Activated T-cell treated with anti-CD3 and anti-CD28 coated beads for 1 hour (primary cell): ENCODE results near the gene MYO5B.

Experiments
- DNase-seq: peaks from one replicate; pipeline ENCODE4 v3.0.0-alpha.2; 2020; ENCODE audit warnings: low read depth

The MYO5B gene

GRCh38 chr18:50144540-50144939 is 50.4 kb downstream of the MYO5B start:
- no peak for DNase-seq

DNA sequence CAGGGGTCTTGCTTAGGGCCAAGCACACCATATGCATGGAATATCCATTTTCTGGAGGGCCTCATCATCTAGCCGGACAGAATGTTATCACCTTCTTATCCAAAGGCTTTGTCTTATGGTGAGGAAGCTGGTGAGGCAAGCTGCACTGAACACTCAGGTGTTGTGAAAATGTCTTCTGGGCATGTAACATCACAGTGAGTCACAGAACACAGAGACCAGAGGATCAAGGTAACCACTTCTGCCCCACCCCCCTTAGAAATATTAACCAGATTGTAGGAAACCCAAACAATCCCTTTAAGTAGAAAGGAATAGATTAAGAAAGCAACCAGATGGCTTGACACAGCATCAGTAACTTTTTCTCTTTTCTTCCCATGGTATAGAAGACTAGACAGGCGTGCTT is 51.1 kb downstream of the MYO5B start:
- DNase-seq, result no peak

GRCh38 chr18:50143294-50143693 is 51.7 kb downstream of the MYO5B start:
- no peak for DNase-seq

DNA sequence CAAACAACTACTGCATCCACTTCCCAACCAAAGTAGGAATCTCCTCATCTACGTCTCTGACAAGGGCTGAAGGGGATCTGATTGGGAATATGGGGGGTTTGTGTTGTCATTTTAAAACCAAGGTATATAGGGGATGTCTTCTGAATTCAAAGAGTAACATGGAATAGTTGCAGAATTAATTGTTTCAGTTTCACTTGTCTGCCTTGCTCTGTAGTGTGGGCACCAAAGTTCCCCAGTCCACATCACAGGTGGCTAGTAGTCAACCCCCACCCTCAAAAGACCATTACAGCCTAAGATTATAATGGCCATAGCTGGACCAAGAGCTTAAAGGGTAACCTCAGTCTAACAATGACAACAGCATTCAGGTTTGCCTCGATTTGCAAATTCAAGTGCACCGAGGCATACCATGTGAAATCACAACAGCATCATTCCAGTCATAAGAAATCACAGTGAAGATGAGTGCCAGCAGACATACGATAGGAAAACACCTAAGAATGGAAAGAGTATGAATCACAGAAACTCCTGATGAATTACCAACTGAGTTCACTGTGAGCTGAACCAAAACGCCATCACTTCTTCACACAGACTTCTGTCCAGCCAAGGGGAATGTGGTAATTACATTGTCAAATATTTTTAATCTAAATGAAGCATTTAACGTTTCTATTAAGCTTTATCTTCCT is 52.4 kb downstream of the MYO5B start:
- no peak for DNase-seq

GRCh38 chr18:50138181-50139064 is 56.5 kb downstream of the MYO5B start:
- DNase-seq, result no peak

- DNase-seq, result no peak
Observed at GRCh38 chr18:50135903-50136302, 59.0 kb downstream of the MYO5B start.

- DNase-seq, result no peak
Observed at GRCh38 chr18:50133526-50133925, 61.4 kb downstream of the MYO5B start.

DNA sequence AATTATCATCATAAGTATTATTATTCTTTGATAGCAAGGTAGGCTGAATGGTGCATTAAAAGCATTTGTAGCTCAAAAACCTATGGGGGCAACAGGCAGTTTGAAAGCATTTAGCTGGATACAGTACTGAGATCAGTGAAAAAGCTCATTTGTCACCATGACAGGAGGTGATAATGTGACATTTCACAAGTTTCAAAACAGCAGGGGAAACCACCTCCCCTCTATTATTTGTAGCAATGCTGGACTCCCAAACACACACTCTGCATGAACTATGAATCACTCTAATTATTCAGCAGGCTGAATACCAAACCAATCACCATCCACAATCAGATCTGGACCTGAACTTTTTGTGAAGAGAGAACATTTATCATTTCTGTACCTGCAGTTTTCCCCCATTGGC is 63.4 kb downstream of the MYO5B start:
- no peak for DNase-seq

DNA sequence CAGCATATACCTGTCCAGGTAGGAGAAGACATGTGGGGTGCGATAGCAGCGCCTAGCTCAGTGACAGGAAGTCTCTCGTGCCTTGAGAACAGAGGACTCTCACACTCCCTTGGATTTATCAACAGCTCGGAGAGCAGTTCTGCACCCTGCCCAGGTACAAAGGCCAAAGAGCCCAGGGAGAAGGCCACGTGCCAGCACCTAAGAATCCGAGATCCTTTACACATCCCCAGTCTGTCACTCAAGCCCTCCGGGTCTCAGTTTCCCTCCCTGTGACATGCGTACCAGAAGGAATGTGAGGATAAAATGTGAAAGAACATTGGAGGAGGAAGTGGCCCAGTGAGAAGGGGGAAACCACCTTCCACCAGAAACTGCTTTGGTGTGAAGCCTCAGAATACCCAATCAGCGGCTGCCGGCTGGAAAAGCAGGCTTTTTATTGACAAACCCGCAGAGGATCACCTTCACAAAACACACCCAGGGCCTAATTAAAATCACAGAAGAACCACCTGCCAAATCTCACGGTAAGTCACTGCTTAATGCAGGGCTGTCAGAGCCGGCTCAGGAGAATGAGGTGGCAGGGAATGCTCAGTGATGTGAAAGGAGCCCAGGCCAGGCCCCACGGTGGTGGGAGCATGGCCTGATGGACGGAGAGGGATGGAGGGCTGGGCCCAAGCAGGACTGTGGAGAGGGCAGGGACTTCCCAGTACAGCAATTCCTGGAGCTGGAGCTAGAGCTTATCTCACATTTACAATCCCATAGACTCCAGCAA is 66.3 kb downstream of the MYO5B start:
- DNase-seq, result no peak

GRCh38 chr18:50127516-50128210 is 67.3 kb downstream of the MYO5B start:
- no peak for DNase-seq

DNA sequence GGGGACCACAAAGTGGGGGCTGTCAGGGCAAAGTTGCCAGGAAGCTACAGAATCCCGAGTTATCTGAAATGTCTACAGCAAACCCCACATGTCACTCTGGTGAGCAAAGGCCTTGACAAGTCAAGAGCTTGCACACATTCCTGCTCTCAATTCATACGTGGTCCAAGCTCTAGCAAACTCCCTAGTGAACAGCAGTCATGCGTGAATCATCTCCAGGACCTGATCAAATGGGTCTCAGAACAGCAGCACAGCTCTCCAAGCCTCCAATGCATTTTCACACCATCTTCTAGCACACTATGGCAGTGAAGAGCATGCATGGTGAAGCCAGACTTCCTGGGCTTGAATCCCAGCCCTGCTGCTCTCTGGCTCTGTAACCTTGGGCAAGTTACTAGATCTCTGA is 68.5 kb downstream of the MYO5B start:
- no peak for DNase-seq

DNA sequence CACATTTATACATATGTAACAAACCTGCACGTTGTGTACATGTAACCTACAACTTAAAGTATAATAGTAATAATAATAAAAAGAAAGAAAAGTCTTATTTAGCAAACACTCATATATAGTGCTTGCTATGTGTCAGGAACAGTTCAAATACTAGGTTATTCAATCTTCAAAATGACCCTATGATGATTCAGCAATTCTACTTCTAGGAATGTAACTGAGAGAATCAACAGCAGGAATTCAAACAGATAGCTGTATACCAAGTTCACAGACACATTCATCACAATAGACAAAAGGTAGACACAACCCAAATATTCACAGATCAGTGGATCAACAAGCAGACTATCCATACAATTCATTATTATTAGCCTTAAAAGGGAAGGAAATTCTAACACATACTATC is 69.5 kb downstream of the MYO5B start:
- no peak for DNase-seq

DNA sequence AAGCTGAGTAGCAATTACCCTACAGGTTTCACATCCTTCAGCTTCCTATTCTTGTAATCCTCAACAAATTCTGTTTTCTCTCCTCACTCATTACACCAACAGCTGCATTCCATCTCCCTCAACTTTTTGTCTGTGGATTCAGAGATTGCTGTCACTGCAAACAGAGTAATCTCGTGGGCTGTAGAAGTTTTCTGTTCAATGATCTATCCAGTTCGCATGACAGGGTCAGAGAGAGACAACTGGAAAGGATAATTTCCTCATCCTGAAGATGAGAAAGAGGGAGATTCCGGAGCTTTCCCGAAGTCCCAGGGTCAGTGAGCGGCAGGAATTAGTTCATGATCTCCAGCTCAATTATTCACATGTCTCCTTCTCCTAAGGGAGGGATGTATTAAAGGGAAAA is 75.7 kb downstream of the MYO5B start:
- DNase-seq, result no peak

DNA sequence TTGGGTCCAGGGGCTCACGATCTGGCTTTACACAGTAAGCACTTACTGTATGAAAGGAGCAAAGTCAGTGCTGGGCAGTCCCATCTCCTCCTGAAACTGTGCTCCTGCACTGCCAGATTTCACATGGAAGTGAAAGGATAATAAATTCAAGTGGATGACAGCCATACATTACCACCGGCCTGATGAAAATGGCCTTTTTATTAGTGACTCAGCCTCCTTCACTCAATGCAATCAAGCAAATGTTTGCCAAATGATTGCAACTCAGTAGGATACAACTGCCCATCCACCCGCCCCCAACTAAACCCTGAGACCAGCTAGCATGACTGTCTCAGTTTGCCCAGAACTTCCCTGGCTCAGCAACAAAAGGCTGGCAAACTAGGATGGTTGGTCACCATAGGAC is 77.1 kb downstream of the MYO5B start:
- no peak for DNase-seq

DNA sequence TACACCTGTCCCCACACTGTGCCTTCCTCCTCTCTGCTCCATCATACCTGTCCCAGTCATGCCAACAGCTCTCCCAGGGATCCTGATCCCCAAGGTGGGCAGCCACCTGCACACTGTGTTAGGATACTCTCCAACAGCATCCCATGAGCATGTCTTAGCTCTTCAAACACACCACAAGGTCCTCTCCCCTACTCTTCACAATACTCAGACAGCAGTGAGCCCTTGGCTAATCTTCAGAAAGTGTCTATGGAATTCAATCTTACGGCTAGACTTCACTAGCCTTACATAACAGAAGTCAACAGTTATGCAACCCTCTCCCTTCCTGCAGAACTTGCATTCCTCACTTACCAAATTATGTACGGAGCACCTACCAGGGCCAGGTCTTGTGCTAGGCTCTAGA is 79.9 kb downstream of the MYO5B start:
- DNase-seq, result no peak

DNA sequence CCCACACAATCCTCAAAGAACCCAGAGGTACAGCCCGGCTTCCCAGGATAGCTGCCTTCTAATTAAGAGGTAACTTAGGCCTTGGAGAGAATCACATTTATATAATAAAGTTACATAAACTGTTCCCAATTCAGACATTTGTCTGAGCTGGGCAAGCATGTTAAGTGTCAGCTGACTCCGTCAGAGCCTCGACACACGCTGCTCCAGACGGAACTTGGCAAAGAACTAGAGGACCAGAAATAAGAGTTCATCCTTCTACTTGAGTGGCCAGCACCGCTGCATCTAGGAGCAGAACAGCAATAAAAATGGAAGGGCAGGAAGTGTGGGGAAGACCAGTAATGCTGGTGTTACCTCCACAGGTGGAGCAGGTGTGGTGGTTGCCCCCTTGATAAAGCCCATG is 80.5 kb downstream of the MYO5B start:
- DNase-seq, result no peak

- DNase-seq, result no peak
Observed at GRCh38 chr18:50113726-50114125, 81.2 kb downstream of the MYO5B start.

DNA sequence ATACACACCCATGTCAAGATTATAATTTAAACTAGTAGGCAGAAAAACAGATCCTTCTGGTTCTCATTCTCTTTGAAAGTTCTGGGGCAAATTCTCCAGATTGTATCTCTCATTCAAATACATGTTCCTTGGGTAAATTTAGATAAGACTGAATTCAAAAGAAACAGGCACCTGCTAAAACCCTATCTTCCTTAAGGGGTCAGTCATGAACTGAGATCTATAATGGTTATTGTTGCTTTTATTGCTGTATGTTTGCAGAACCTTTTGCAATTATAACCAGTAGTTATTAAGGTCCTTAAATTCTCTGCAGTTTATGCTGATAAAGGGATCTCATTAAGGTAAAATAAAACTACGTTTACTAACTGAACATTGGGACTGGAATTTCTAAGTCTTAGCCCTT is 83.5 kb downstream of the MYO5B start:
- DNase-seq, result no peak

GRCh38 chr18:50107468-50107977 is 87.4 kb downstream of the MYO5B start:
- DNase-seq, result no peak

DNA sequence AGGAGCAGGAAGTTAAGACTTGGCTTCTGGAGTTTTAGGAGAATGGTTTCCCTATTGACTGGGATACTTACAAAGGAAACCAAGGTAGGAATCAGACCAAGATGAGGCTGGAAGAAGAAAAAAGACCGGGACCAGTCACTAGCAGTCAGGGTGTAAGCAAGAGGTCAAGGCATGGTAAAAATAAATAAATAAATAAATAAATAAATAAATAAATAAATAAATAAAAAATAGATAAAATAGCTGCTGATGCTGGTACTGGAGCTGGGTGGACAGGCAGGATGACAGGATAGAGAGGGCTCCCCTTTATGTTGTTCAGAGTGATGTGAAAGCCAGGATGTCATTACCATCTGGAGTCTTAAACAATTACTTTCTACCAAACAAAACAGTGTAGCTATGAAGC is 89.9 kb downstream of the MYO5B start:
- DNase-seq, result no peak

DNA sequence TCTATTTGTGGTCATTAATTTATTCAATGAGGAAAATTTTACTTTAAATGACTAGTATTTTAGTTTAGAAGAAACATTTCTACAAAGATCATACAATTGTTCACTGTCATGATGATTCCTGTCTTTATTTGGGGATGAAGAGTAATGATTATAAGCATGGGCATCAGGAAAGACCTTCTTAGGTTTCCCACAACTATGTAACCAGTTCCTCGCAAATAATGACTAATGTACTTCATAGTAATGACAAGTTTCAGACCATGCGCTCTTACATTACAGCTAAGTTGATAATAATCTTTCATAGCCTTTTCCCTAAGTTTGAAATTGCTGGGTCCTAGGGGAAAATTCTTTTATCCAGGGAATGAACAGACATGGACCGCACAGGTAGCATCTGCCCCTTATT is 90.5 kb downstream of the MYO5B start:
- DNase-seq, result no peak
